NCI-H1105 (cell line): ENCODE results near the gene TIMMDC1.

Source experiments
- DNase-seq: peaks from one replicate; lab custom pipeline; 2025; lab: John Stamatoyannopoulos, UW

TIMMDC1 gene

GRCh38 chr3:119498186-119499011 lies at the start of gene TIMMDC1:
TIMMDC1 (plus strand) TSS chr3:119498547; CDS start chr3:119498734, 187 bp downstream.
- DNase-seq = peak; percentile 99

- no peak for DNase-seq
Observed at GRCh38 chr3:119453822-119454221, 44.5 kb upstream of the TIMMDC1 start.

DNA sequence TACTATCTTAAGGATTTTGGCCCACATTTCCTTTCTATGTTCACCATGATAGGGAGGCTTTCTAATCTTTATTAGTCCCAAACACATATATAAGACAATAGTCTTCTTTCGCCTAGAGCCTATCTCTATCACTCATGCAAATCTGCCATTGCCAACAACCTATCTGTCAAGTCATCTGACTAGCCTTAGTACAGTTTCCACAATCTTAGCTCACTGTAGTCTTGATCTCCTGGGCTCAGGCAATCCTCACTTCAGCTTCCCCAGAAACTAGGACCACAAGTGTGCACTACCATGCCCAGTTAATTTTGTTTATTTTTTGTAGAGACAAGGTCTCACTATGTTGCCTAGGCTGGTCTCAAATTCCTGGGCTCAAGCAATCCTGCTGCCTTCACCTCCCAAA lies 41.9 kb upstream of the TIMMDC1 start:
- DNase-seq = no peak

DNA sequence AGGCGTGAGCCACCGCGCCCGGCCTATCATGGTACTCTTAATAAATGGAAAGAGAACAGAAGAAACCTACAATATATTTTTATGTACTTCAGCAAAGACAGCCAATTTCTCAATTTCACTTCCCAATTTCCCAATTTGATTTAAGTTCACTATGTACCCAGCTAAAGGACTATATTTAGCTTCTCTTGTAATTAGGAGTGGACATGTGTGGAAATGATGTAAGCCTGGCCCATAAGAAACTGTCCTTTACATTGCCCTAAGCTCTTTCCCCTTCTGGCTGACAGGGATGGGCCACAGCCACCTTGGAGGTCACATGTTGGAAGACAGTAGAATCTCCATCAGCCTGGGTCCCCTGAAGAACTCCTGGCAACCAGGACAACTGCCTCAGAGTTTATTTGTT lies 41.1 kb upstream of the TIMMDC1 start:
- no peak for DNase-seq

DNA sequence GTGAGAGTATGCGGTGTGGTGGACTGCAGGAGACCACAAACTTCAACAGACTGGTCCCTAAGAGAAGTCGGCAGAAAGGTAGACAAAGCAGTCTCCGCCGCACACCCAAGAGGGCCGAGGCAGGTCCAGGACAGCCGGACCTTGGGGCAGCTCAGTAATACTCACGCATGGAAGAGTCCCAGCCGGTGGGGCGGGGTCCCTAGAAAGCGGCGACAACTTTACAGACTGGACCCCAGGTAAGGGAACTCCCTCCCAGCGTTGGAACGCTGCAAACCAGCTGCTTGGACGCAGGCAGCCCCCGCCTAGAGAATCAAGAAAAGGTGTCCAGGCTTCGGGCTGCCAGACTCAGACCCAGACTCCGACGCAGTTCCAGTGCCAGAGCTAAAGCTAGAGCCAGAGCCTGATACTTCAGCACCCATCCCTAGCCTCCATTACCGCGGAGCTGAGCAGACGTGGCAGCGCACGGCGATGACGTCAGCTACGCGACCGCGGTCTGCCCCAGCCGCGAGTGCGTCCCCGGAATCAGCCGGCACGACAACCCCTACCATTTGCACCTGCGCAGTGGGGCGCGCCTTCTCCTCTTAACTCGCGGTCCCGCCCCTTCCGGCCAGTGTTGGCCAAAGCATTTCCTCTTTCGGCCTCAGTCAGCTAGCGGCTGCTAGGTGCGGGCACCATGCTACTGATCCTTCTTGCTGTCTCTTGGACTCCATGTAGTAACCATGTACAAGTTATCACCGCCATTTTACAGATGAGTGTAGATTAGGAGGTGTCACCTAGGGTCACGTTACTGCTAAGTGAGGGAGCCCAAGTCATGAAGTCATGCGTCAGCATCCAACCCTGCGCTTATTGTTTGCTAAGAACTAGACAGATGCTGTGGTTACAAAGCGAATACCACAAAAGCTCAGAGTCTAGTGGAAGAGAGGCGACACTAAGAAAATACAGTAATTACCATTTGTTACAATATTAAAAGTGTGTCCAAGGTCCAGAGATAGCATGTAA lies 34.9 kb upstream of the TIMMDC1 start, which contains the start of gene TMEM39A:
Gene TMEM39A, minus strand, starts transcription at position 445 of the 999 bp plus-strand sequence. CDS start 1,541 bp downstream, outside the sequence.
- DNase-seq = peak; percentile 100

DNA sequence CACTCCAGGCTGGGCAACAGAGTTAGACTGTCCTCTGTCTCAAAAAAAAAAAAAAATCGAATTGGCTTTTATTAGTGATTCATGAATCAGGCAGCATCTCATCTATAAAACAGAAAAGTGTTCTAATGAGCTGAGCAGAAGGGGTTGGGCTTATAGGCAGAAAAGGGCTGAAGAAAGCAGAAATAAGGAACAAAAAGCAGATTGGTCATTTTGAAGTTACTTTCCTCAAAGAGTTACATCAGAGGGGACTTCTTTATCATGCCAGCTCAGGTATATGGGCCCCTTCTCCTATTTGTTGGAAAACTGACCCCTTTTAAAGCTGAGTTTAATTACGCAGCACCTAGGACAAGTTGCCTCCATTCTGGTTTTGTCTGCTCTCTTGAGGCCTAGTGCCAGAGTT lies 30.3 kb upstream of the TIMMDC1 start:
- no peak for DNase-seq

- peak; percentile 49 for DNase-seq
Observed at GRCh38 chr3:119469418-119470189, 28.7 kb upstream of the TIMMDC1 start.

DNA sequence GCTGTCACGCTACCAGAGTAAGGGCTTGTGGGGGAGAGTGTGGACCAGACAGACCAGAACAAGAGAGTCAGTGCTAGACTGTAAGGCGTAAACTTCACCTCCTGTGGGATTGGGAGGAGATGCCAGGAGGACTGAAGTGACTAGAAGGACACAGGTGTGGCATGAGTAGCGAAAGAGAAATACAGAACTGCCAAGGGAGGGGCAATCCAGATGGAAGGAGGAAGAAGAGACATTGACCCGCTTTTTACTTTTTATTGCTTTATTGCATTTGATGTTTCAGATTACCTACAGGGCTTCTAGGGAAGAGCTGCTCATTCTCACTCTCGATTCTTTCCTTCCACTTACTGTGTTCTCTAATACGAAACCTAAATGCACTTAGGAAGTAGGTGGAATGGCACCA lies 27.5 kb upstream of the TIMMDC1 start:
- no peak for DNase-seq

GRCh38 chr3:119481079-119481478 lies 17.3 kb upstream of the TIMMDC1 start:
- DNase-seq = no peak

GRCh38 chr3:119483101-119483500 lies 15.2 kb upstream of the TIMMDC1 start:
- no peak for DNase-seq

DNA sequence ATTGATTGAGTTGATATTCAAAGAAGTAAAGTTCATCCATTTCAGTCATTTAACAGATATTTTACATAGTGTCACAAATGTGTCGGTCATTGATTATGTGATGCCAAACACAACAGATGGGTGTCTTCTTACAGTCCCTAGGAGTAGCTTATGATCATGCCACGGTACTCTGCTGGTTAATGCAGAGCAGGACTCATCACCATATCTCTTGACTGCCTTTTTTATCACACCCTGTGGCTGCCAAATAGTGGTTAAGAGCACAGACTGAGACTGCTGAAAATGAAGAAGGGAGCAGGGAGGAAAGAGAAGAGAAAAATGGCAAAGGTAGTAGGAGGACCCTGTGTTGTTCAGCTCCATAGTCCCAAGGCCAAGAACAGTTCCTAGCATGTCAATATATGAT lies 12.8 kb upstream of the TIMMDC1 start:
- no peak for DNase-seq

DNA sequence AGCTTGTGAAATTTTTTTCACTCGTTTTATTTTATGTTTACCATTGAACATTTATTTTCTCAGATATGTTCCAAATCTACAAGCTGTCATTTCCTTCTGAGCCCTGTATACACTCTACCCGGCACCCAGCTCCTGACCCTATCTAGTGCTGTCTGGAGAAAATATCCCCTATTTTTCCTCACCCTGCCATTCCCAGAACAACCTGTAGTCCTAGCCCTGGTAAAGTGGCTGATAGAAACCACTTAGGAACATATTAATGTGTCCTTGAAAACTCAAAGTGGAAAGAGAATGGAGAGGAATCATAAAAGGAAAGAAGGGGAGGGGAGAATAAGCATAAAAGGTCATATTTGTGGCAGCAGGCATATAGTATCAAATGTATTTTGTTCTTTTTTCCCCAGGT lies 8.2 kb upstream of the TIMMDC1 start:
- no peak for DNase-seq

DNA sequence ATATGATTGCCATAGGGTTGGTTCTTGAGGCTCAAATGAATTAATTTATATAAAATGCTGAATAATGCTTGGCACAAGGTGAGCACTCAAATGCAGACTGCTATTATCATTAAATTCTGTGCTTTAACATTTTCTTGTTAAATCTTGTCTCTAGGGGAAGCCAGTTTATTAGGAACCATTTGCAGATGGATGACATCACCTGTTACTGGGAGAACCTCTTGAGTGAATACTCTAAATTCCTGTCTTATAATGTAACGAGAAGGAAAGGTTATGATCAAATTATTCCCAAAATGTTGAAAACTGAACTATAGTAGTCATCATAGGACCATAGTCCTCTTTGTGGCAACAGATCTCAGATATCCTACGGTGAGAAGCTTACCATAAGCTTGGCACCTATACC lies 6.2 kb upstream of the TIMMDC1 start:
- DNase-seq = no peak

- no peak for DNase-seq
Observed at GRCh38 chr3:119492810-119493209, 5.5 kb upstream of the TIMMDC1 start.

- no peak for DNase-seq
Observed at GRCh38 chr3:119494597-119494996, 3.8 kb upstream of the TIMMDC1 start.

DNA sequence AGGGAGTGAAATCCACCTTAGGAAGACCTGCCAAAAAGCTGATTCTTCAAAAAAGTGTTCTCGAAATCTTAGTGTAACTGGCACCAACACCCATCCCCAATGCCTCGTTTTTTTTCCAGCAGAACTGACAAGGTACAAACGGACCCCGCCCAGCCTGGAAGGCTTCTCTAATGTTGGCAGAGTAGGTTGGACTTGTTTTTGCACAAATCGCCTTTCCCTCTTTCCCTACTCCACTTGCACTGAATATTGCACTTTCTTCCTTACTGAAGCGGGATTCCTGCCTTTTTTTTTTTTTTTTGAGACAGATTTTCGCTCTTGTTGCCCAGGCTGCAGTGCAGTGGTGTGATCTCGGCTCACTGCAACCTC lies 544 bp upstream of the TIMMDC1 start:
- DNase-seq = no peak

GRCh38 chr3:119500265-119500664 lies 1.9 kb downstream of the TIMMDC1 start:
- DNase-seq = no peak

DNA sequence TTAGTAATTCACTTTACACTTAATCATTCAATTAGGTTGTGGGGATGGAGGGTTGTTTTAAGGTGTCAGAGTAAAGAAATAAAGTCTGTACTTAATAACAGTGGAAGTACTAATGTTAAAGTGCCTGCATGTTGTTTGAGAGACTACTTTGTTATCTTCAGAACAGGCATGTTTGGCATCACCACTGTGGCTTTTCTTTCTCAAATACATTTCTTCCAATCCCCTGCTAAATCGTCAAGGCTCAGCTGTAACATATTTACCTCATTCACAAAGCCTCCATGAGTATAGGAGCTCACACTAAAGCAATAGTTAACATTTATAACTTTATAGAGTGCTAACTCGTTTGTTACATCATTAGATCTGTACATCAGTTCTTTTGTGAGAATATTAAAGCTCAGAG lies 2.6 kb downstream of the TIMMDC1 start:
- no peak for DNase-seq

DNA sequence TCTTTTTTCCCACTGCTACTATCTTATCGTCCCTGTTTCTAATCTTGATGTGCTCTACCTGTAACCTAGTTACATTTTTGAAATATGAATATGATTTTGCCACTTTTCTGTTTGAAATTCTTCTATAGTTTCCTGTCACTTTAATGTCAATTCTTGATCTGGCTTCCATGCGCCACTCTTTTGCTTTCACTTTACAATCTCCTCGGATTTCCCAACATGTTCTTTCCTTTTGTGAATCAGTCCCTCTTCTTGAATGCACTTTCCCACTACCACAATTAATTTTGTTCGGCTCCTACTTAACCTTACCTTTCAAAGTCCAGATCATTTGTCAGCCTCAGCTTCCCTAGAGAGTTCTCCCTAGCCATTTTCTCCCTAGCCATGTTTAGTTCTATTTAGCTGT lies 8.3 kb downstream of the TIMMDC1 start:
- no peak for DNase-seq

- no peak for DNase-seq
Observed at GRCh38 chr3:119507404-119507803, 9.1 kb downstream of the TIMMDC1 start.

DNA sequence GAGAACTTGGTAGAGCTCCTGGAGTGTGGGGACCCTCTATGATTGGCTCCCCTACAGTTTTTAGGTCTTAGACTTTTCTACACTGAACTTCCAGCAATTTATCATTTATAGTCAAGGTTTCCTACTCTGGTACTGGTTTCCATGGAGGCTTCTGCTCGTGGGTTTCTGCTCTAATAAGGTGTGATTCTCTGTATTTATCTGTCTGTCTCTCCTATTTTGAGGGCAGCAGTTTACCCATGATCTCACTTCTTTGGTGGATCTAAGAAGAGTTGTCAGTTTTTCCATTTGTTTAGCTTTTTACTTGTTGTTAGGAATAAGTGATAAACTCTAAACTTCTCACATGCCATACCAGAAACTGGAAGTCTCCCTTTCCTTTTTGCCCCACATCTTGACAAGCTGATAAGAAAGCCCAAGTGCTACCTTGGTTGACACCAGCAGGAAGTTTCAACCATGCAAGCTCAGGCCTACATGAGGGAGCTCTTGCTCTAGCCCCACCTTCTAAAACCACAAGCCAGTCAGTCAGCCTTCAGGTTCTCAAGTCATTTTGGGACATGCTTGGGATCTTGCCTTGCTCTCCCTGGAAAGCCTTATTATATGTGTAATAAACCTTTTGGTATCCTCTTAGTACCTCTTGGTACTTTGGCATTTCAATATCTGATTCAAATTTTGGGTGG lies 10.0 kb downstream of the TIMMDC1 start:
- DNase-seq = no peak
